Measurements from ENCODE around the gene ACER3.
"Not testable (repeated sequence)": the region's sequence is repeated elsewhere in the genome, so short reads cannot be mapped to it uniquely, and the experiment has no call there.

ACER3 gene

GRCh38 chr11:76860539-76861475 is at the start of gene ACER3:
TSS of gene ACER3 (plus strand) at chr11:76860918. CDS start at chr11:76860977, 59 bp downstream.
- peak; percentile 94 for DNase-seq

- DNase-seq, result no peak
Observed at GRCh38 chr11:76811259-76811658, 49.5 kb upstream of the ACER3 start.

- DNase-seq, result no peak
Observed at GRCh38 chr11:76814414-76814813, 46.3 kb upstream of the ACER3 start.

- DNase-seq, result not testable (repeated sequence)
Observed at GRCh38 chr11:76815678-76816077, 45.0 kb upstream of the ACER3 start.

- DNase-seq, result no peak
Observed at GRCh38 chr11:76820184-76820566, 40.5 kb upstream of the ACER3 start.

GRCh38 chr11:76821396-76821795 is 39.3 kb upstream of the ACER3 start:
- DNase-seq, result not testable (repeated sequence)

GRCh38 chr11:76822406-76822805 is 38.3 kb upstream of the ACER3 start:
- DNase-seq, result no peak

GRCh38 chr11:76823481-76824028 is 37.2 kb upstream of the ACER3 start:
- DNase-seq, result no peak

GRCh38 chr11:76824083-76824939 is 36.4 kb upstream of the ACER3 start:
- DNase-seq, result peak; percentile 8

GRCh38 chr11:76824980-76825725 is 35.6 kb upstream of the ACER3 start:
- DNase-seq, result no peak

GRCh38 chr11:76825726-76826396 is 34.9 kb upstream of the ACER3 start:
- DNase-seq, result no peak

GRCh38 chr11:76826508-76826907 is 34.2 kb upstream of the ACER3 start:
- not testable (repeated sequence) for DNase-seq

GRCh38 chr11:76827005-76827404 is 33.7 kb upstream of the ACER3 start:
- not testable (repeated sequence) for DNase-seq

GRCh38 chr11:76830639-76831327 is 29.9 kb upstream of the ACER3 start:
- DNase-seq, result no peak

- no peak for DNase-seq
Observed at GRCh38 chr11:76831686-76832310, 28.9 kb upstream of the ACER3 start.

- DNase-seq, result no peak
Observed at GRCh38 chr11:76832361-76832760, 28.4 kb upstream of the ACER3 start.

- DNase-seq, result no peak
Observed at GRCh38 chr11:76834151-76834550, 26.6 kb upstream of the ACER3 start.

GRCh38 chr11:76835036-76835435 is 25.7 kb upstream of the ACER3 start:
- DNase-seq, result no peak

- no peak for DNase-seq
Observed at GRCh38 chr11:76835928-76836612, 24.6 kb upstream of the ACER3 start.

GRCh38 chr11:76836613-76837291 is 24.0 kb upstream of the ACER3 start:
- DNase-seq, result no peak
